ENCODE measurements around the gene BPI.
"Not testable (repeated sequence)": the region's sequence is repeated elsewhere in the genome, so short reads cannot be mapped to it uniquely, and the experiment has no call there.

DNA sequence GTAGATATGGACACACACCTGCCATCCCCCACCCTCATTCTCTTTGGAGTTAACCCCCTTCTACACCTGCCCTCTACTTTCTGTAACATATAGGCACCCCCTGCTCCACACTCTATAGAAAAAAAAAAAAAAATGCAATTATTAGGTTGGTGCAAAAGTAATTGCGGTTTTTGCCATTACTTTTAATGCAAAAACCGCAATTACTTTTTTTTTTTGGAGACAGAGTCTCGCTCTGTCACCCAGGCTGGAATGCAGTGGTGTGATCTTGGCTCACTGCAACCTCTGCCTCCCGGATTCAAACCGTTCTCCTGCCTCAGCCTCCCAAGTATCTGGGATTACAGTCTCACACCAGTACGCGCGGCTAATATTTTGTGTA lies 35.6 kb downstream of the BPI start:
- TF ChIP-seq, protein P1, sequence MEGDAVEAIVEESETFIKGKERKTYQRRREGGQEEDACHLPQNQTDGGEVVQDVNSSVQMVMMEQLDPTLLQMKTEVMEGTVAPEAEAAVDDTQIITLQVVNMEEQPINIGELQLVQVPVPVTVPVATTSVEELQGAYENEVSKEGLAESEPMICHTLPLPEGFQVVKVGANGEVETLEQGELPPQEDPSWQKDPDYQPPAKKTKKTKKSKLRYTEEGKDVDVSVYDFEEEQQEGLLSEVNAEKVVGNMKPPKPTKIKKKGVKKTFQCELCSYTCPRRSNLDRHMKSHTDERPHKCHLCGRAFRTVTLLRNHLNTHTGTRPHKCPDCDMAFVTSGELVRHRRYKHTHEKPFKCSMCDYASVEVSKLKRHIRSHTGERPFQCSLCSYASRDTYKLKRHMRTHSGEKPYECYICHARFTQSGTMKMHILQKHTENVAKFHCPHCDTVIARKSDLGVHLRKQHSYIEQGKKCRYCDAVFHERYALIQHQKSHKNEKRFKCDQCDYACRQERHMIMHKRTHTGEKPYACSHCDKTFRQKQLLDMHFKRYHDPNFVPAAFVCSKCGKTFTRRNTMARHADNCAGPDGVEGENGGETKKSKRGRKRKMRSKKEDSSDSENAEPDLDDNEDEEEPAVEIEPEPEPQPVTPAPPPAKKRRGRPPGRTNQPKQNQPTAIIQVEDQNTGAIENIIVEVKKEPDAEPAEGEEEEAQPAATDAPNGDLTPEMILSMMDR (IDR thresholded peaks at IDR 0.05 in 4 of 5, conservative IDR thresholded peaks at IDR 0.05 in 1 of 5) = not testable (repeated sequence)
- TF ChIP-seq POLR2A (IDR thresholded peaks at IDR 0.05) = not testable (repeated sequence)

All from gastrocnemius medialis (tissue), 4 donors.